HG03469 (cell line): ENCODE results near the gene FSIP1.

ENCODE experiments used
- ATAC-seq: cut with Tn5 transposase; IDR thresholded peaks from one replicate; pipeline ENCODE4 v1.9.1; 2021; ENCODE audit warnings: mild to moderate bottlenecking, moderate library complexity, moderate number of reproducible peaks; ENCODE audit not compliant: unreplicated experiment

The FSIP1 gene

GRCh38 chr15:39564972-39565665, 217.5 kb downstream of the FSIP1 start:
- ATAC-seq, result no peak

- ATAC-seq, result no peak
These were observed 224.2 kb downstream of the FSIP1 start for GRCh38 chr15:39558421-39558820.

- no peak for ATAC-seq
These were observed 226.2 kb downstream of the FSIP1 start for GRCh38 chr15:39556461-39556860.

DNA sequence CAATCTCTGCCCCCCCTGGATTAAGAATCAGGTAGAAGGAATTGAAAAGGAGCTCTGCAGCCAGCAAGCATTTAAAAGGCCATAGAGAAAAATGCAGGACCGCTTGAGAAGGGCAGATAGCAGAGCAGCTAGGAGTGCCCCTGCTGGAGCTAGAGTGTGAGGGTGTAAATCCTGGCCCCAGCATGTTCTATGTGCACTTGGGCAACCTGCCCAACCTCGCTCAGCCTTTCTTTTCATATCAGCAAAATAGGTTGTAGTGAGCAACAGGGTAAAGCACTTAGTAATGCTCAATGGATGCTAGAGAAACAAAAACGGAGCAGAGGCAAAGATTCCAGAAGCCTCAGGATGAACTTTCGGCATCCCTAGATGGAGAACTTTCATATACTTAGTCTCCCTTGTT, 226.8 kb downstream of the FSIP1 start:
- no peak for ATAC-seq

GRCh38 chr15:39554746-39555387, 227.8 kb downstream of the FSIP1 start:
- no peak for ATAC-seq

GRCh38 chr15:39553947-39554693, 228.5 kb downstream of the FSIP1 start:
- no peak for ATAC-seq

- ATAC-seq, result no peak
These were observed 230.1 kb downstream of the FSIP1 start for GRCh38 chr15:39552556-39552955.

DNA sequence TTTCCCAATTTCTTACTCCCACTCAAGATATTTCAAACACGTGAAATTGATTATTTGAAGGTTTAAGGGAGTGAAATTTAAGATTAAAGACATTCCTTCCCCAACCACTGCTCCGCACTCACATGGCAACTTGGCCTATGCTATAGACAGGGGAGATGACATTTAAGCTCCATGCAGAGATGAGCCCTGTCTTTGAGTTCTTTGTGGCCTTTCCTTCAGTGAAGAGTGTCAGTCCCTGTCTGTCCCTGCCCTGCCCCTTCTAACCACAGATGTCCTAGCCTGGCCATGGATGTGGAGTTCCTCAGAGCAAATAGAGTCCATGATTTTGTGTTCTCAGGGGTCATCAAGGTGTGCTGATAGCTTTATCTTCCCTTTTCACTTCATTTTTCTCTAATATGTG, 231.2 kb downstream of the FSIP1 start:
- no peak for ATAC-seq
